WTC11 (cell line): ENCODE data around the gene NOTCH2.

Experiments used
- AFF4 ChIP-seq: sonication (generic); formaldehyde crosslinking; IDR thresholded peaks from 2 replicates; pipeline ENCODE4 v1.8.1; 2023; ENCODE audit warnings: mild to moderate bottlenecking, missing genetic modification reagents, borderline replicate concordance
- CTCF ChIP-seq: fragments of 200-600 bp; IDR thresholded peaks from 2 replicates; pipeline ENCODE4 v1.8.0; 2022; ENCODE audit warnings: antibody characterized with exemption
- FOXK1 ChIP-seq: sonication (generic); formaldehyde crosslinking; IDR thresholded peaks from 2 replicates; pipeline ENCODE4 v1.8.0; 2022; ENCODE audit warnings: mild to moderate bottlenecking, moderate library complexity, missing genetic modification reagents
- HMGXB4 ChIP-seq: sonication (generic); formaldehyde crosslinking; IDR thresholded peaks from 2 replicates; pipeline ENCODE4 v1.8.1; 2023; ENCODE audit warnings: mild to moderate bottlenecking, moderate library complexity, missing genetic modification reagents
- MYBL2 ChIP-seq: sonication (generic); formaldehyde crosslinking; IDR thresholded peaks from 2 replicates; pipeline ENCODE4 v1.8.1; 2023; ENCODE audit warnings: mild to moderate bottlenecking, moderate library complexity, missing genetic modification reagents
- NR2C2 ChIP-seq: sonication (generic); formaldehyde crosslinking; IDR thresholded peaks from 2 replicates; pipeline ENCODE4 v1.8.0; 2022; ENCODE audit warnings: mild to moderate bottlenecking, missing genetic modification reagents
- PRRX2 ChIP-seq: fragments of 250-450 bp; sonication (Bioruptor Pico); IDR thresholded peaks from 2 replicates; pipeline ENCODE4 v1.8.0; 2021; ENCODE audit warnings: mild to moderate bottlenecking
- SP1 ChIP-seq: sonication (generic); formaldehyde crosslinking; conservative IDR thresholded peaks from 2 replicates; pipeline ENCODE4 v1.8.1; 2022; ENCODE audit warnings: missing genetic modification reagents
- TEAD4 ChIP-seq: sonication (generic); formaldehyde crosslinking; IDR thresholded peaks from 2 replicates; pipeline ENCODE4 v1.8.0; 2022; ENCODE audit warnings: mild to moderate bottlenecking, missing genetic modification reagents
- USF2 ChIP-seq: sonication (generic); formaldehyde crosslinking; IDR thresholded peaks from 2 replicates; pipeline ENCODE4 v1.8.1; 2023; ENCODE audit warnings: mild to moderate bottlenecking, missing genetic modification reagents, moderate library complexity

DNA sequence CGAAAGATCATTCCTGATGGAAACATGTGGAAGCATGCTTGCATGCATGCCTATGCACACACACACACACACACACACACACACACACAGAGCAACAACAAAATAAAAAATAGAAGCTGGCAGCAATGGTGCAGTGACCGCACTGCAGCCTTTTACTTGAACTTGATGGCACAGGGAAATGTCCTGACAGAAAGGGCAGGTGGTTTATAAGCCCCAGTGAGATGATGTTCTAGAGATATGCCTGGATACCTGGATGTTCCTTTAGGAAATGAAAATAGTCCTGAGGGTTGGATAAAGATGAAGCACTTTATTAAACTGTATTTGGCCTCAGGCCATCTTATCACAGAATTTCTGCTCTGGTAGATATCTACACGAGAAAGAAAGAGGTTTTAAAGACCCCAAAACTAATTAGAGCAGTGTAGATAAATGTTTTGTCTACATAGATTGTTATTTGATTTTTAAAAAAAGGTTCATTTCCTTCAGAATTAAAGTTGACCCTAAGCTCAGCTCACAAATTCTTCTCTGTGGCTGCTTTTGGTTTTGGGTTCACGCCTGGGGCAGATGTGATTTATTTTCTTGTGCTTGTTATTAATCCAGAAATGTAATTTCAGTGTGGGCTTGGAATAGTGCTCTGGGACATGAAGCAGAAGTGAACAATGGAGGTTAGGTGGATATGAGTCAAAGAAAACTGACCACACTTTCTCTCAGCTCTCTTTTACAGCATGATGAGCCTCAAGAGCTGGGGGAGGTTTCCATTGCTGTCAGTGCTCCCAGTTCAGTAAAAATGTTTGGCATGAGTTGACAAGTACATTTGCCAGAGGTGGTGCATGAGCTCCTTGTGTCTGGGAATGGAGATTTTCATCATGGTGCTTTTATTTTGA is 196.1 kb downstream of the NOTCH2 start:
- TF ChIP-seq PRRX2 (CRISPR knock-in tag) (no peak), CTCF (no peak), SP1 (no peak), USF2 (no peak), MYBL2 (CRISPR knock-in tag) (no peak), FOXK1 (no peak), NR2C2 (CRISPR knock-in tag) (no peak), AFF4 (no peak), HMGXB4 (CRISPR knock-in tag) (no peak), TEAD4 (CRISPR knock-in tag) (no peak)
